Thyroid gland (tissue), 4 donors: ENCODE results near the gene GPR55. TPM values are rescaled to one million over a fixed set of nuclear protein-coding genes. Genes with fewer than 3 reads are reported as not detected.

ENCODE experiments used
- DNase-seq, 2 donors: peaks; one replicate each; pipeline ENCODE4 v3.0.0-alpha.2; 2019
- H3K27ac ChIP-seq, 3 donors: fragments of 200-600 bp; sonication (generic); 1 replicate in 2 of 3; 2 replicates in 1 of 3; pipeline ENCODE4 v1.5.1; 2016 to 2019; ENCODE audit warnings: mild to moderate bottlenecking in 1 of 3, moderate library complexity in 1 of 3
- H3K27me3 ChIP-seq: fragments of 200-600 bp; sonication (generic); one replicate; pipeline ENCODE4 v1.5.1; 2019
- H3K36me3 ChIP-seq, 2 donors: fragments of 200-600 bp; sonication (generic); one replicate each; pipeline ENCODE4 v1.5.1; 2016 to 2019
- H3K4me1 ChIP-seq, 2 donors: fragments of 200-600 bp; sonication (generic); one replicate each; pipeline ENCODE4 v1.5.1; 2017 to 2019
- H3K4me3 ChIP-seq, 3 donors: fragments of 200-600 bp; sonication (generic); replicated peaks in 1 of 3; 1 replicate in 2 of 3; 2 replicates in 1 of 3; pipeline ENCODE4 v1.5.1; 2016; ENCODE audit warnings: mild to moderate bottlenecking in 1 of 3
- H3K9me3 ChIP-seq: fragments of 200-600 bp; sonication (generic); one replicate; pipeline ENCODE4 v1.5.1; 2017
- CTCF ChIP-seq, 6 experiments: fragments of 200-600 bp in 3 of 6; fragments of 450-650 bp in 3 of 6; sonication (generic) in 3 of 6; IDR thresholded peaks; one replicate each; pipeline ENCODE4 v1.5.1; 2016 to 2019; ENCODE audit warnings: antibody characterized with exemption in 6 of 6, mild to moderate bottlenecking in 2 of 6, inconsistent platforms in 1 of 6, moderate library complexity in 1 of 6
- POLR2A ChIP-seq, 2 donors: fragments of 450-650 bp; IDR thresholded peaks; one replicate each; pipeline ENCODE4 v1.6.1; 2017; ENCODE audit warnings: antibody characterized with exemption in 2 of 2, mild to moderate bottlenecking in 2 of 2, moderate library complexity in 1 of 2
- WGBS, 2 donors: methylation state at CpG; one replicate each; pipeline ENCODE4 v1.1.5; 2017; 5-methylcytosine and 5-hydroxymethylcytosine counted together
- intact Hi-C: fragments of 100-400 bp; cut with DNase I; formaldehyde crosslinking; loops from one replicate; pipeline ENCODE4 v1.15.1; 2023
- total RNA-seq, 4 donors: library from RNA; depleted of rRNA; stranded (reverse); fragments of >200 nt; gene quantifications; one replicate each; pipeline ENCODE4 v1.2.3, GENCODE V29; 2016

GPR55 gene
- total RNA-seq, 4 donors from 2014 or later: 0.11 TPM; not detected in 3

GRCh38 chr2:230950874-230951339 is 25.9 kb upstream of the GPR55 start:
- Histone ChIP-seq H3K36me3 (no peaks in the 10 kb centered on the region), H3K4me3 (no peak overlapping the region), H3K27ac (no peak overlapping the region), H3K4me1 (no peaks in the 10 kb centered on the region), H3K9me3 (no peaks in the 10 kb centered on the region), H3K27me3 (no peaks in the 10 kb centered on the region)
- DNase-seq: no peak
- 91 to 92% methylated on average over 9 to 10 of the region's 10 CpGs for WGBS, 2 donors
- no peak for TF ChIP-seq POLR2A (IDR thresholded peaks at IDR 0.05)
- TF ChIP-seq CTCF (IDR thresholded peaks at IDR 0.05): no peak
- intact Hi-C loops: no loop called here

GRCh38 chr2:230949966-230950873 is 25.2 kb upstream of the GPR55 start:
- intact Hi-C loops: no loop called here
- Histone ChIP-seq H3K4me3 (no peak overlapping the region), H3K4me1 (no peaks in the 10 kb centered on the region), H3K36me3 (no peaks in the 10 kb centered on the region), H3K27me3 (no peaks in the 10 kb centered on the region), H3K27ac (no peak overlapping the region), H3K9me3 (no peaks in the 10 kb centered on the region)
- 85 to 87% methylated on average over 20 of the region's 20 CpGs for WGBS, 2 donors
- no peak for DNase-seq
- TF ChIP-seq CTCF (IDR thresholded peaks at IDR 0.05) (no peak), POLR2A (IDR thresholded peaks at IDR 0.05) (no peak)

- Histone ChIP-seq H3K27me3 (no peaks in the 10 kb centered on the region), H3K4me3 (no peak overlapping the region), H3K9me3 (no peaks in the 10 kb centered on the region), H3K4me1 (no peaks in the 10 kb centered on the region), H3K36me3 (no peaks in the 10 kb centered on the region), H3K27ac (no peak overlapping the region)
- no peak for DNase-seq
- intact Hi-C loops: no loop called here
- 84 to 87% methylated on average over 7 to 8 of the region's 10 CpGs for WGBS, 2 donors
- TF ChIP-seq CTCF (IDR thresholded peaks at IDR 0.05): no peak
- TF ChIP-seq POLR2A (IDR thresholded peaks at IDR 0.05): no peak
Measured at GRCh38 chr2:230947908-230948365, 22.9 kb upstream of the GPR55 start.

GRCh38 chr2:230947235-230947576 is 22.2 kb upstream of the GPR55 start:
- WGBS, 2 donors: 92 to 94% methylated on average over 2 to 3 of the region's 3 CpGs
- intact Hi-C loops: no loop called here
- no peaks in the 10 kb centered on the region for H3K27me3 ChIP-seq

More at GRCh38 chr2:230947235-230947576, 22.2 kb upstream of the GPR55 start:
- no peak overlapping the region for H3K4me3 ChIP-seq
- no peak for DNase-seq
- TF ChIP-seq POLR2A (IDR thresholded peaks at IDR 0.05): no peak
- TF ChIP-seq CTCF (IDR thresholded peaks at IDR 0.05): no peak
- no peaks in the 10 kb centered on the region for H3K36me3 ChIP-seq
- no peak overlapping the region for H3K27ac ChIP-seq
- H3K9me3 ChIP-seq: no peaks in the 10 kb centered on the region
- no peaks in the 10 kb centered on the region for H3K4me1 ChIP-seq
